ENCODE data around the gene MMS22L.

DNA sequence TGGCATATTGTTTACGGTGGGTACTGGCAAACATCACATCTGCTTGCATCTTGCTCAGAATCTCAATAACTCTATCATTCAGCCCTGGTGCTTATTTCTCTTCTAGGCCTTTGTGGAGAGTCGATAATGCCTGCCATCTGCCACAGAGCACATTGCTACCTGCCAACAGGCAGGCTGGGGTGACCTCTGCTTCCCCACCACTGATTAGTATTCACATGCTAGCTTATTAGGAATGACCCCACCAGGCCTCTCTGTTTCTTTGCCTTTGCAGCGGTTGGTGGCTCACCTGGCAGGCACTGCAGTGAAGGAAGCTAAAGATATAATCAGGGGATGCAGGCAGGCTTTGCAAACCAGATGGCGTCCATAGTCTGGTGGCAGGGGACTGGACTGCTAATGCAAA, 154.5 kb downstream of the MMS22L start:
- TF ChIP-seq CTCF (IDR thresholded peaks at IDR 0.05) (no peak), POLR2A (IDR thresholded peaks at IDR 0.05) (no peak), POLR2AphosphoS5 (IDR thresholded peaks at IDR 0.05) (no peak)

Measured in transverse colon (tissue), 4 donors.